Activated naive CD8-positive, alpha-beta T cell treated with anti-CD3 and anti-CD28 coated beads, Interleukin-2, amount 50 U/mL, for 16 hours (primary cell): ENCODE measurements around the gene ADPRHL1.

ENCODE experiments used
- DNase-seq: peaks from one replicate; pipeline ENCODE4 v3.0.0-alpha.2; 2020; ENCODE audit warnings: low read depth, low spot score

ADPRHL1 gene

GRCh38 chr13:113351514-113352026, 101.7 kb downstream of the ADPRHL1 start:
- no peak for DNase-seq

DNA sequence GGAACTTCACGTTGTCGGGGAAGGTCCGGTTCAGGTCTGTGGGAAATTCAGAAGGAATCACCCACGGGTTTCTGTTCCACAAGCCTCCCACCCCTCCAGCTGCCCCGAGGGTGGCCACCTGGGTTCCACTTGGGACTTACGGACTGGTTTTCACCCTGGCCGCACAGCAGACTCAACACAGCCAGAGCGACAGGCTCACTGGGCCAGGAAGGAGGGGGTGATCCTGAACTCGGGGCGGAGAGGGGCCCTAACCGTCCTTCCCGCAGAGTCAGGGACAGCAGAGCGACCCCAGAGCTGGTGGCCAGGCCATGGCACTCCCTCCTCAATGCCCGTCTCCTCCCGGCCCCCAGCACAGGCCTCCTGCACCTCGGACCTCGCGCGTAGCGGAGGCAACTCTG, 102.4 kb downstream of the ADPRHL1 start:
- DNase-seq, result no peak

DNA sequence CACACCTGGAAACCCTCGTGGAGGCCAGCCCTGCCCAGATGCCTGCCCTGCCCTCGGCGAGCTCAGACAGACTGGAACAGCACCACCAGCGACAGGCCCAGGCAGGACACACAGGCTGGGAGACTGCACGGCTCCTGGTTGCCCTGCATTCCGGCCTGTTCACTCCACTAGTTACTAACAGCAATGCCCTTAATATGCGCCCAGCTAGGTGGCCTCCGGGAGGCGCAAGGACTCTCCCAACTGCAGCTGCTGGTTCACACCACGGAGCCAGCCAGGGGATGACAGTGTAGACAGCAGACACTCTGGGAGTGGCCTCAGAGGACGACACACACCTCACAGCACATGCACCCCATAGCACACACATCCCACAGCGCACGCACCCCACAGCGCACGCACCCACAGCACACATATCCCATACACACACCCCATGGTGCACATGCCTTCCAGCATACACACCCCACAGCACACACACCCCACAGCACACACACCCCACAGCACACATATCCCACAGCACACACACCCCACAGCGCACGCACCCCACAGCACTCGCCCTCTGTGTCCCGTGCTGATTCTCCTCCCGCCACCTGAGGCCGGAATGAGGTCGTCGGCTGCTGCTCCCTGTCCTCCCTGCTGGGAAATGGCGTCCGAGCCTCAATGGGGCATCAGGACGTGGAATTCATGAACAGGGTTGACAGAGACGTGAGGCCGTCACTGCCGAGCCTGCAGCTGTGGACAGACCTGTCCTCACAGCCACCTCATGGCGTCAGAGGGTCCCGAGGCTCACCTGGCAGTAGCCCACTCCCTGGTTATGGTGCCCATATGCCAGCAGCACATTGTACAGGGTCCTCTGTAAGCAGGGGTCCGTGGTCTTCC, 103.0 kb downstream of the ADPRHL1 start:
- no peak for DNase-seq
